Naive thymus-derived CD8-positive, alpha-beta T cell (primary cell): Measurements from ENCODE around the gene CA14. TPM values are rescaled to one million over a fixed set of nuclear protein-coding genes. Genes with fewer than 3 reads are reported as not detected.
"Not testable (repeated sequence)": the region's sequence is repeated elsewhere in the genome, so short reads cannot be mapped to it uniquely, and the experiment has no call there.

Source experiments
- ATAC-seq, 2 donors: fragments of 150-1000 bp; cut with Tn5 transposase in 1 of 2; sonication (Bioruptor Pico), chemical (Tn5 transposase) in 1 of 2; 1 replicate in 1 of 2; 2 replicates in 1 of 2; pipeline ENCODE4 v1.10.0; 2021; ENCODE audit warnings: mild to moderate bottlenecking in 2 of 2, moderate library complexity in 2 of 2
- POLR2A ChIA-PET: fragments of 350-600 bp; sonication (Branson Sonifier 250); formaldehyde crosslinking; loops from one replicate; lab custom pipeline; 2021; ENCODE audit warnings: antibody characterized with exemption; lab: Charles Lee
- DNase-seq, 10 donors: peaks; one replicate each; pipeline versions ENCODE4 v3.0.0 to v3.0.0-alpha.2; 2020 to 2022
- H3K27ac Mint-ChIP-seq, 10 donors: one replicate each; pipeline ENCODE4 v1.8.0; 2020 to 2022; ENCODE audit warnings: mild to moderate bottlenecking in 10 of 10, mixed read lengths in 10 of 10, moderate library complexity in 4 of 10, inconsistent platforms in 1 of 10
- H3K27me3 Mint-ChIP-seq, 5 donors: one replicate each; pipeline ENCODE4 v1.8.0; 2021 to 2022; ENCODE audit warnings: mixed read lengths in 5 of 5
- H3K36me3 Mint-ChIP-seq, 3 donors: one replicate each; pipeline ENCODE4 v1.8.0; 2020 to 2022; ENCODE audit warnings: mixed read lengths in 3 of 3, mild to moderate bottlenecking in 2 of 3, inconsistent platforms in 1 of 3
- H3K4me1 Mint-ChIP-seq, 4 donors: one replicate each; pipeline ENCODE4 v1.8.0; 2021 to 2022; ENCODE audit warnings: mixed read lengths in 4 of 4
- H3K4me3 Mint-ChIP-seq, 10 donors: one replicate each; pipeline ENCODE4 v1.8.0; 2020 to 2022; ENCODE audit warnings: mild to moderate bottlenecking in 10 of 10, mixed read lengths in 10 of 10, moderate library complexity in 6 of 10, inconsistent platforms in 1 of 10
- H3K9me3 Mint-ChIP-seq, 9 donors: one replicate each; pipeline ENCODE4 v1.8.0; 2020 to 2022; ENCODE audit warnings: mixed read lengths in 9 of 9, mild to moderate bottlenecking in 3 of 9, inconsistent platforms in 1 of 9, moderate library complexity in 1 of 9
- polyA plus RNA-seq, 3 donors: library from polyadenylated mRNA; unstranded; fragments of 300-500 nt; fragmentation: Illumina TruSeq; gene quantifications; one replicate each; pipeline ENCODE4 v1.2.3, GENCODE V29; 2021
- total RNA-seq, 8 experiments: library from RNA in 2 of 8; stranded (reverse) in 2 of 8; gene quantifications; one replicate each; pipeline ENCODE4 v1.2.3 and lab custom pipeline; 2021 to 2026

The CA14 gene
- total and polyA plus RNA-seq, 5 experiments from 2014 or later, result 0.20 to 1.0 (median 0.37) TPM; not detected in 2

DNA sequence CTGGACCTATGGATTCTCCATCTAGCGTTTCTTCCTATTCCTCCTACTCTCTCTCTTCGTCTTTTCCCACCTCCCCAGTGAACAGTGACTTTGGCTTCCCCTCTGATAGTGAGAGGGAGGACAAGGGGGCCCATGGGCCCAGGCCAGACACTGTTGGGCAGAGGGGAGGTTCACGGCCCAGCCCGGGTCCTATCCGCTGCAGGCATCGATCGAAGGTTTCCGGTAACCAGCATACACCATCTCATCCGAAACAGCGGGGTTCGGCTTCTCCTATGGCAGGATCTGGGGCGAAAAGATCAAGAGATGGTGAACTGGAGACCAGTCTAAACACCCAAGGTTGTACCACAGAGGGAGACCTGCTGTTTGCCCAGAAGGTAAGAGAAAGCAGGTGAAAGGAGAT, 25.7 kb downstream of the CA14 start:
- POLR2A ChIA-PET, result interaction anchor here (1.0 to 1.2 kb wide), 3 partner anchors 81 to 396 kb away, joined by 3 read pairs; partner anchors contain the start of gene RPRD2
- Mint-ChIP-seq H3K4me1 (peaks cover 19 to 33% (median 28%) of the 10 kb centered on the region in 4 donors), H3K36me3 (no peaks in the 10 kb centered on the region), H3K27me3 (peaks cover 0 to 10% (median 0%) of the 10 kb centered on the region in 5 donors), H3K27ac (peak overlapping the region in 6 of 10 donors; percentile 12 to 94 (median 36)), H3K9me3 (no peaks in the 10 kb centered on the region), H3K4me3 (peak overlapping the region in 7 of 10 donors; percentile 7 to 90 (median 45))
- DNase-seq (no peak), ATAC-seq (no peak)

DNA sequence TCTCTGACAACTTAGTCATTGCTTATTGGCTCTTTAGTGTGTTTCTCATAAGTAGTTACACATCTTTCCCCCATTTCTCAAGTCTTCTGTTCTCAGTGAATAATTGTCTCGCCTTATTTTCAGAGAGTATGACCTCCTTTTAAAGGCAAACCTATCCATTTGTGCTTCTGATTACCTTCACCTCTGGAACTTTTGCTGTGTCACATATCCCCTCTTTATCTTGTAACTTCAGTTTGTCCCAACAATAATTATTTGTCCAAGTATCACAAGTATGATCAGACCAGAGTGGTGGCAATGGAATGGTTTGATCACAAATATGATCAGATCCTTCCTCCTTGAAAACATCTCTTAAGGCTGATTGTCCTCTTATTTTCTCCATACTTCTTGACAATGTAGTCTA, 30.8 kb downstream of the CA14 start:
- POLR2A ChIA-PET, result no interaction called here
- H3K27me3 Mint-ChIP-seq, result peaks cover 0 to 3% (median 0%) of the 10 kb centered on the region in 5 donors
- H3K9me3 Mint-ChIP-seq, result no peaks in the 10 kb centered on the region
- no peaks in the 10 kb centered on the region for H3K36me3 Mint-ChIP-seq
- no peak for ATAC-seq
- H3K4me3 Mint-ChIP-seq, result no peak overlapping the region
- no peak overlapping the region for H3K27ac Mint-ChIP-seq
- no peak for DNase-seq
- H3K4me1 Mint-ChIP-seq, result peaks cover 6 to 8% (median 7%) of the 10 kb centered on the region in 4 donors

DNA sequence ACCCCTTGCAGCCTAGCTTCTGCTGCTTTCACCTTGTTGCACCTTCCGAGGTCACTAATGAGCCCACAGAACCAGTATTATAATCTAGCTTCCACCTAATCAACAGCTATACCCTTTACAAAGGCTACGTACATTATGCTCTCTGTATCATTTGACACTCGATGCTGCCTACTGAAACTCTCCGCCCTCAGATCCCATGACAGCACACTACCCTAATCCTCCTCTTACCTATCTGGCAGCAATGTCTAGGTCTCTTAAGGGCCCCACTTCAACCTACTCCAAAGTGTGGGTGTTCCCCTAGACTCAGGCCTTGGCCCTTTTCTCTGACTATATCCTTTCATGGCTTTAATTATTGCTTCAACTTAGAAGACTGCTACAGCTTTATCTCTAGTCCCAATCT, 31.2 kb downstream of the CA14 start:
- POLR2A ChIA-PET, result no interaction called here
- H3K27me3 Mint-ChIP-seq, result no peaks in the 10 kb centered on the region
- peaks cover 7 to 11% (median 11%) of the 10 kb centered on the region in 4 donors for H3K4me1 Mint-ChIP-seq
- ATAC-seq (no peak), DNase-seq (no peak)
- no peak overlapping the region for H3K27ac Mint-ChIP-seq
- no peaks in the 10 kb centered on the region for H3K36me3 Mint-ChIP-seq
- H3K4me3 Mint-ChIP-seq, result no peak overlapping the region
- H3K9me3 Mint-ChIP-seq, result no peaks in the 10 kb centered on the region

DNA sequence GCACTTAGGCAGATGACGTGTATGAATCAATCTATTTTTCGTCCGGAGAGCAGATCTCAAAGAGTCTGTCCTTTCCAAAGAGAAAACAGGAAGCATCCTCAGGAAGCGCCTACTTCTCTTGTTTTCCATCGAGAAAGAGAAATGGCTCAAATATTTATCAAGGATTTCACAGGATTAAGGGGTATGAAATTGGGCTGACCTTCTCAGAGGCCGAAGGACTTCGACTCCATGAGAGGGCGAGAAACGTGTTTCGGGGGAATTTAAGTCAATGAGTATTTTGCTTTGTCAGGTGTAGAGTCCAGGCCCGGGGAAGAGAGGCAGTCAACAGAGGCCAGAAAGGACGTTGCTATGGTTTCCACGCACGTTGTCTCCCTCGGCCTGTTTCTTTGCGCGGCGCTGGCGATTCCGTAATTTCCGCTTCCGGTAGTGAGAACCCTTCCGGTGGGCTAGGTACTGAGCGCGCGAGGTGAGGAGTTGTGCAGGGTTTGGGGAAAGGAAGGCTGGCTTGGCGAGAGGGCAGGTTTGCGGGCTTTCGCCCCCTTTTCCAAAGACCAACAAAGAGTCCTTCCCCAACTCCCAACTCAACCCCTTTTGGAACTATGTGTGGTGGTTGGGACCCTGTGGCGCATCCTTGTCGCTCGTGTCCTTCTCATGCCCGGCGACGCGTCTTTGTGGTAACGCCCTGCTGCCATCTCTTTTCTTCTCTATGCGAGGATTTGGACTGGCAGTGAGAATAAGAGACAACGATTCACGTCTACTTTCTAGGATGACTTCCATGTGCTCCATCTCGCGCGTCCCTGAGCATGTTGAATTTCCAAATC, 36.1 kb downstream of the CA14 start, which contains the start of gene MRPS21:
Gene MRPS21 (plus strand): TSS at position 429 of the 821 bp plus-strand sequence. CDS start 506 bp downstream, outside the sequence.
- POLR2A ChIA-PET, result interaction anchor here (1.0 kb wide), 1 partner anchor 71 kb away, joined by 3 read pairs; the partner anchor contains the start of gene RPRD2
- Mint-ChIP-seq H3K27ac (peak within 1 kb of the TSS; percentile 90 to 100 (median 98)), H3K4me3 (peak within 1 kb of the TSS; percentile 87 to 96 (median 94)), H3K27me3 (no peaks in the 10 kb centered on the region), H3K9me3 (no peaks in the 10 kb centered on the region), H3K36me3 (peaks cover 0 to 35% (median 4%) of the 10 kb centered on the region in 3 donors), H3K4me1 (peaks cover 15 to 37% (median 30%) of the 10 kb centered on the region in 4 donors)
- ATAC-seq, result peak; percentile 95 to 96
- peak; percentile 70 to 95 (median 86) for DNase-seq

DNA sequence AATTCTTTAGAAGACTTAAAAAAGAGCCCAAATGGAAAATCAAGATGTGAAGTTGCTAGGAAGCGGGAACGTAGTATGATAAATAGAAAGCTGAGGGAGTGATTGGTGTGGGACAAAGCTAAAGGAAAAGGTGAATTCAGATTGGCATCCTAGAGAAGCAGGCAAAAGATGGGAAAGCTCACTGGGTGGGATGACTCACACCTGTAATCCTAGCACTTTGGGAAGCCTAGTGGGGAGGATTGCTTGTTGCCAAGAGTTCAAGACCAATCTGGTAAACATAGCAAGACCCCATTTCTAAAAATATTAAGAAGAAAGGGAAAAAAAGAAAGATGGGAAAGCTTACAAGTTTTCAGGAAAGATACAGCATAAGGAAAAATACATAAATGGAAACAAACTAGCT, 37.9 kb downstream of the CA14 start:
- H3K36me3 Mint-ChIP-seq, result peaks cover 0 to 50% (median 6%) of the 10 kb centered on the region in 3 donors
- H3K4me1 Mint-ChIP-seq, result peaks cover 15 to 40% (median 30%) of the 10 kb centered on the region in 4 donors
- DNase-seq, result no peak
- ATAC-seq, result no peak
- peak overlapping the region; percentile 9 to 76 (median 43) for H3K27ac Mint-ChIP-seq
- peak overlapping the region in 8 of 10 donors; percentile 0 to 56 (median 25) for H3K4me3 Mint-ChIP-seq
- H3K27me3 Mint-ChIP-seq, result no peaks in the 10 kb centered on the region
- POLR2A ChIA-PET, result interaction anchor here (0.6 to 1.1 kb wide), 3 partner anchors 69 to 512 kb away, joined by 4 to 5 read pairs (median 4); partner anchors contain the start of genes CTSK, RPRD2 and TARS2
- H3K9me3 Mint-ChIP-seq, result no peaks in the 10 kb centered on the region

DNA sequence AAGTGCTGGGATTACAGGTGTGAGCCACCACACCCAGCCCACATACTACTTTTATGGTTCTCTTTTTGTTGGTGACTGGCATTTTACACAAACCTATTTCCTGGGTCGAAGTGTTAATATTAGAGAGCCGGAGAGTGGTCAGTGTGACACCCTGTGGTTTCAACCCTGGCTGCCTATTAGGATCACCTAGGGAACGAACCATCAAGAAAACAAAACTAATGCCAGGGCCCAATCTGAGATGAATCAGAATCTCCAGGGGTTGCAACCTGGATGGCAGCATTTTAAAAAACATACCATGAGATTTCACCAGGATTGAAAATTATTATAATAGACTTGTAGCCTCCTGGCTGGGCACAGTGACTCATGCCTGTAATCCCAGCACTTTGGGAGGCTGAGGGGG, 42.1 kb downstream of the CA14 start:
- Mint-ChIP-seq H3K4me1 (peaks cover 18 to 33% (median 26%) of the 10 kb centered on the region in 4 donors), H3K36me3 (peaks cover 0 to 76% (median 14%) of the 10 kb centered on the region in 3 donors), H3K4me3 (no peak overlapping the region), H3K27me3 (no peaks in the 10 kb centered on the region), H3K9me3 (no peaks in the 10 kb centered on the region), H3K27ac (peak overlapping the region in 2 of 10 donors; percentile 7 to 77)
- DNase-seq (no peak), ATAC-seq (no peak)
- POLR2A ChIA-PET, result interaction anchor here (0.6 kb wide), 1 partner anchor 124 kb away, joined by 3 read pairs; no protein-coding TSS in a partner anchor

DNA sequence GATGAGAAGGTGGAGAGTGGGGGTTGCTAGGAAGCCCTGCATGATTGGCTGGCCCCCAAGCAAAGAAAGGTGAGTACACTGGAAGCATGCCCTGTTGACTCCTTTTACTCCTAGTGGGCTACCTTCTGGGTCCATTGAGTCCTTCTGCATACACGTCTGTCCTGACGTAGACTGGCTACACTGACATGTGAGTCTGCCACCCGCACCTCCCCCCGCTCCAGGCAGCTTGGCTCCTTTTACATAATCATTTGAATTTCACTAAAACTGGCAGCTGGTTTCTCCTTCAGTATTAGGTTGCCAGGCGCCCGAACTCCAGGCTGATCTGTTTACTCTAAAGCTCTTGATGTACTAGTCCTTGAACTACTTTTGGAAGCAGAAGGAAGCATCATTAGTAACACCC, 44.8 kb downstream of the CA14 start:
- no peaks in the 10 kb centered on the region for H3K27me3 Mint-ChIP-seq
- peak overlapping the region in 2 of 10 donors; percentile 20 to 29 for H3K27ac Mint-ChIP-seq
- H3K4me3 Mint-ChIP-seq, result no peak overlapping the region
- no peaks in the 10 kb centered on the region for H3K9me3 Mint-ChIP-seq
- peaks cover 0 to 68% (median 10%) of the 10 kb centered on the region in 3 donors for H3K36me3 Mint-ChIP-seq
- POLR2A ChIA-PET, result interaction anchor here (0.6 kb wide), 1 partner anchor 371 kb away, joined by 5 read pairs; no protein-coding TSS in a partner anchor
- DNase-seq, result no peak
- no peak for ATAC-seq
- peaks cover 5 to 17% (median 14%) of the 10 kb centered on the region in 4 donors for H3K4me1 Mint-ChIP-seq

DNA sequence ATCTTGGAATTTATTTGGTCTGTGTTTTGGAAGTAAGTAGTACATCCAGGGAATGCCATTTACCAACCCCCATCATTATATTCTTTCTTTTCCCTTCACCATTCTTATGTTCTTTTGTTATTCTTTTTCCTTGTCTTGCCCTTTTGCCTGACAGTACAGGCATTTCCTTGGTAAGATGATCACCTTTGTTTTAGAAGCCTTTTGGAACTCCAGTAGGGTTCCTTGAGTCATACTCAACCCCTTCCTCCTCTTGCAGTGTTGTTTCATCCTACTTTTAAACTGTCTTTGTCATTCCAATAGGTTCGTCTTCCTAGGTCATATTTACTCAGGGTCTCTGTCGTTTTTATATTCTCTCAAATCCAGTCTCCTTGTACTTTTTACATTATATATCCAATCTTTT, 45.3 kb downstream of the CA14 start:
- POLR2A ChIA-PET, result interaction anchor here (0.5 to 0.6 kb wide), 3 partner anchors 81 to 371 kb away, joined by 3 to 5 read pairs (median 4); no protein-coding TSS in a partner anchor
- no peak for ATAC-seq

DNA sequence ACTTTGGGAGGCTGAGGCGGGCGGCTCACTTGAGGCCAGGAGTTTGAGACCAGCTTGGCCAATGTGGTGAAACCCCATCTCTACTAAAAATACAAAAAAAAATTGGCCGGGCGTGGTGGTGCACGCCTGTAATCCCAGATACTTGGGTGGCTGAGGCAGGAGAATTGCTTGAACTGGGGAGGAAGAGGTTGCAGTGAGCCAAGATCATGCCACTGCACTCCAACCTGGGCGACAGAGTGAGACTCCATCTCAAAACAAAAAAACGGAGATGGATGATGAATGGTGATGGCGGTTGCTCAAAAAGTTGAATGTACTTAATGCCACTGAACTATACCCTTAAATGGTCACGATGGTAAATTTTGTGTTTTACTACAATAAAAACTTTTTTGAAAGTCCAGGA, 51.0 kb downstream of the CA14 start:
- H3K4me1 Mint-ChIP-seq, ATAC-seq: not testable (repeated sequence)

More for the DNA sequence above, 45.3 kb downstream of the CA14 start:
- DNase-seq, result no peak
- Mint-ChIP-seq H3K27me3 (no peaks in the 10 kb centered on the region), H3K36me3 (peaks cover under 1 to 68% (median 12%) of the 10 kb centered on the region in 3 donors), H3K4me1 (peaks cover 2 to 17% (median 13%) of the 10 kb centered on the region in 4 donors), H3K9me3 (no peaks in the 10 kb centered on the region), H3K4me3 (no peak overlapping the region), H3K27ac (peak overlapping the region in 4 of 10 donors; percentile 5 to 53 (median 19))

DNA sequence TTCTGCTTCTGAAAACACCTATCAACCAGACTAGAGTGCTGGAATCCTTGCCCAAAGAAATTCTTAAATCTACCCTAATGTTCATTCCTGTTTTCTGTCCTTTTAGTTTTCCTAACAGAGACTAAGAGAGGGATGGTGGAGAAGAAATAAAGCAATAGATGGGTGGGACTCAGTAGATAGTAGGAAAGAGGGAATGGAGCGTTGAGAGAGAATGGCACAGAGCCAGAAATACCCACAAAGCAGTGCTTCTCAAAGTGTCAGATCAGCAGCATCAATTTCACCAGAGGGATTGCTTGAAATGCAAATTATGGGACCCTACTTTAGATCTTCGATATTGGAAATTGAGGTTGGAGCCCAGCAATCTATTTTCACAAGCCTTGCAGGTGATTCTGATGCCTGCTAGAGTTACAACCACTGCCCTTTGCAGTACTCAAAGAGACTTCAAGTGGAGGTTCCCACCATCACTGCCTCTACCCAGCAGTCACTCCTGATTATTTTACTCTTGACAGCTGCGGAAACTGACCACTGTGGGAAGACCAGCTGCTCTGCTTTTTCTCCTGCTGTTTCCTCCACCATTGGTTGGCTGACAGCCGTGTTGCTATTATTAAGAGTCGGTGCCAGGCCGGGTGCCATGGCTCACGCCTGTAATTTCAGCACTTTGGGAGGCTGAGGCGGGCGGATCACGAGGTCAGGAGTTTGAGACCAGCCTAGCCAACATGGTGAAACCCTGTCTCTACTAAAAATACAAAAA, 52.4 kb downstream of the CA14 start:
- Mint-ChIP-seq H3K27ac (peak overlapping the region in 2 of 10 donors; percentile 19 to 31), H3K4me1 (peaks cover 0 to 3% (median under 1%) of the 10 kb centered on the region in 4 donors), H3K36me3 (peaks cover 5 to 33% (median 5%) of the 10 kb centered on the region in 3 donors), H3K4me3 (no peak overlapping the region), H3K9me3 (no peaks in the 10 kb centered on the region), H3K27me3 (no peaks in the 10 kb centered on the region)
- DNase-seq, result no peak
- POLR2A ChIA-PET, result no interaction called here
- no peak for ATAC-seq

More for the DNA sequence above, 51.0 kb downstream of the CA14 start:
- H3K36me3 Mint-ChIP-seq, result peaks cover 5 to 37% (median 5%) of the 10 kb centered on the region in 3 donors
- H3K9me3 Mint-ChIP-seq, DNase-seq, POLR2A ChIA-PET, H3K27me3 Mint-ChIP-seq, H3K27ac Mint-ChIP-seq, H3K4me3 Mint-ChIP-seq: not testable (repeated sequence)

DNA sequence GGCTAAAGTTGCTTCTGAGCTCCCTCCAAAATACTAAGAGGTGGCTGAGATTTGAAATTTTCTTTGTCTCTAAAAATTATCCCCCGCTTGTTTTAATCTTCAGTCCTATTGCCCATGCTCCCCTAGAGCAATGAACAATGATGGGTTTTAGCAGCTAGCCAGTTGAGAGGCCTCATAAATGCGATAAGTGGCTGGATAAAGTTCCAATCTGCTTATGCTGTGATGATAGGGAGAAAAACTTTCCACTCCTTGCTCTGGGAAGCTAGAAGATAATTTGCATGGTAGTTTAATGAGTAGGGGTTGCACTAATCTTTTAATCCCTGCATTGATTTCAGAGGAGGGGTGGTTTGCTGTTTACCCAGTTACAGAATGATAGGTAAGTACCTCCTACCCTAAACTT, 54.2 kb downstream of the CA14 start:
- H3K27me3 Mint-ChIP-seq, result no peaks in the 10 kb centered on the region
- POLR2A ChIA-PET, result no interaction called here
- peaks cover 0 to 3% (median 0%) of the 10 kb centered on the region in 4 donors for H3K4me1 Mint-ChIP-seq
- H3K36me3 Mint-ChIP-seq, result peaks cover 5 to 24% (median 5%) of the 10 kb centered on the region in 3 donors
- H3K4me3 Mint-ChIP-seq, result no peak overlapping the region
- peak overlapping the region in 3 of 10 donors; percentile 11 to 47 (median 36) for H3K27ac Mint-ChIP-seq
- DNase-seq (no peak), ATAC-seq (no peak)
- H3K9me3 Mint-ChIP-seq, result no peaks in the 10 kb centered on the region
